Fibroblast of skin of scalp (primary cell): ENCODE measurements around the gene DOHH.

ENCODE experiments used
- DNase-seq: peaks from one replicate; pipeline ENCODE4 v3.0.0-alpha.2; 2013

The DOHH gene

DNA sequence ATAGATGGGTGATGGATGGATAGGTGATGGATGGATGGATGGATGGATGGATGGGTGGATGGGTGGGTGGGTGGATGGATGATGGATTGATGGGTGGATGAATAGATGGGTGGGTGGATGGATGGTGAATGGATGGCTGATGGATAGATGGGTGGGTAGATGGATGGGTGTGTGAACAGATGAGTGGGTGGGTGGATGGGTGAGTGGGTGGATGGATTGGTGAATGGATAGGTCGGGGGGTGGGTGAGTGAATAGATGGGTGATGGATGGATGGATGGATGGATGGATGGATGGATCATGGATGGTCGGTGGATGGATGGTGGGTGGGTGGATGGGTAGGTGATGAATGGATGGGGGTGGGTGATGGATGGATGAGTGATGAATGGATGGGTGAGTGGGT, 23.6 kb downstream of the DOHH start:
- DNase-seq = no peak

DNA sequence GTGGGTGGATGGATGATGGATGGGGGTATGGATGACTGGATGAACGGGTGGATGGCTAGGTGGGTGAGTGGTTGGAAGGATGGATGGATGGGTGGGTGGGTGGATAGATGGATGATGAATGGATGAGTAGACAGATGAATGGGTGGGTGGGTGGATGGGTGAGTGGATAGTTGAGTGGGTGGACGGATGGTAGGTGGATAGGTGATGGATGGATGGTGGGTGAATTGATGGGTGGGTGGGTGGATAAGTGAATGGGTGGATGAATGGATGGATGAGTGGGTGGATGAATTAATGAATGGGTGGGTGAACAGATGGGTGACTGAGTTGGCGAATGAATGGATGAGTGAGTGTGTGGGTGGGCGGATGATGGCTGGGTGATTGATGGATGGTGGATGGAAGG, 25.0 kb downstream of the DOHH start:
- no peak for DNase-seq

DNA sequence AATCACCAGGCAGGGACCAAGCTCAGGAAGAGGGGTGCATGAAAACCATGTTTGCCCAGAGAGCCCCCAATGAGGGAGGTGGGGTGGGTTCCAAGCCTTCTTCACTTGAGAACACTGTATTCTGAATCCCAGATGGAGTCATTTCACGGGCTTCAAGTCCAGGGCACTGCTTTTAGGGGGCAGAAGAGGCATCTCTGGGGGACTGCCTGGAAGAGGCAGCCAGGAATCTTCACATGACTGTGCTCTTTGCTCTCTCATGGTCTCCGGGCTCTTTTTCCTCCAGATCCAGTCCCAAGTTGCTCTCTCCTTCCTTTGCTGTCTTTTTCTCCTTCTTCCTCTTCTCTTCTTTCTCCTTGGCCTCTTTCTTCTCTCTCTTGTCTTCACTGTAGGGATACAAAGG, 25.9 kb downstream of the DOHH start:
- no peak for DNase-seq

DNA sequence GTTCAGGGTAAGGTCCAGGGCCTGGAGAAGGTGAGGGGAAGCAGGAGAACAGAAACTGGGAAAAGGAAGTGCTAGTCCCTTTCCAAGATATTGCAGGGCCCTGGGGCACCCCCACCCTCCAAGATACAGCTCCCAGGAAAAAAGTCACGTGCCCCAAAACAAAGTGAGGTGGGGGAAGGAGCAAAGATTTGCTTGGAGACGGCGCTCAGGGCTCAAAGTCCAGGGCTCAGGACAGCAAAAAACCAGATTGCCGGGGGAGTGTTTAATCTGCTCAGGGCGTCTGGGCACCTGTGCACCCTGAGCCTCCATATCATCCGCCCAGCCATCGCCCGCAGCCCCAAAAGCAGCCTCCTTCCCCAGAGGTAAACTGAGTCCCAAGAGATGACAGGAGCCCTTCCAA, 26.5 kb downstream of the DOHH start:
- no peak for DNase-seq

DNA sequence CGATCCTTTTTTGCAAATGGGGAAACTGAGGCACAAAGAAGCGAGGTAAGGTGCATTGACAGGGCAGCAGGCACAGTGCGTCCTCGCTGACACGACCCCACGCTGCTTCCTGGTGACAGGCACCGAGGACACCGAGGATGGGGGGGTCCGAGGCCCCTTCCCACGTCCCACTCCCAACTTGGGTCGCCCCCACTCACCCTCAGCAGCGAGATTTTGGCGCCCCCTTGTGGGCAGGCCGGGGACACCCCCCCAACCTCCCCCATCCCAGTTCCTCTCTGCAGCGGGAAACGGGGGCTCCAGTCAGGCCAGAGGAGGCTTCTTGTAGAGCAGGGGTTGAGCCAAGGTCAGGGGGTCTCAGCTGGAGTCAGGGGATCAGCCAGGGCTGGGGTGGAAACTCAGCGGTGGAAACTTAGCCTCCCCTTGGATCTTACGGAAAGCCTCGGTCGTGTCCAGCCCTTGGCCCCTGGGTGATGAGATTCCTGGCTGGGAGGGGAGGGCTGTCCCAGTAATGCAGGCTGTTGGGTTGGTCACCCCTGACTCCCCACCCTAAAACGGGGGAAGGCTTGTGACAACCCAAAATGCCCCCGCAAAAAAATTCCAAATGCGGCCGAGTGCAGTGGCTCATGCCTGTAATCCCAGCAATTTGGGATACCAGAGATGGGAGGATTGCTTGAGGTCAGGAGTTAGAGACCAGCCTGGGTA, 28.4 kb downstream of the DOHH start:
- peak; percentile 34 for DNase-seq

DNA sequence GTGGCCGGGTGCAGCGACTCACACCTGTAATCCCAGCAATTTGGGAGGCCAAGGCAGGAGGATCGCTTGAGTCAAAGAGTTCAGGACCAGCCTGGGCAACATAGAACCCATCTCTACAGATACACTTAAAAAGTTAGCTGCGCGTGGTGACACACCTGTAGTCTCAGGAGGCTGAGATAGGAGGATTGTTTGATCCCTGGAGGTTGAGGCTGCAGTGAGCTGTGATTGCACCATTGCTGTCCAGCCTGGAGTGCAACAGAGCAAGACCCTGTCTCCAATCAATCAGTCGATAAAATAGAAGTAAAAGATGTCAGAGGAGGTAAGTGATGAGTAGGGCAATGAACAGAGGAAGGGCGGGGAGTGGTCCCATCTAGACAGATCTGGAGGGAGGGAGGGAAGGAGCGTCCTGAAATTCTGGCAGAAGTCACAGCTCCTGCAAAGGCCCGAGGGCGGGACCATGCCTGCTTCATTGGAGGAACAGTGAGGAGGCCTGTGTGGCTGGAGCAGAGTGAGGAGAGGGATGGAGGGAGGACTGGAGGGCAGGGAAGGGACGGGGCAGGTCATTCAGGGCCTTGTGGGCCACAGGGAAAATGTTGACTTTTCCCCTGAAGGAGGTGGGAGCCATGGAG, 29.9 kb downstream of the DOHH start:
- DNase-seq = no peak

DNA sequence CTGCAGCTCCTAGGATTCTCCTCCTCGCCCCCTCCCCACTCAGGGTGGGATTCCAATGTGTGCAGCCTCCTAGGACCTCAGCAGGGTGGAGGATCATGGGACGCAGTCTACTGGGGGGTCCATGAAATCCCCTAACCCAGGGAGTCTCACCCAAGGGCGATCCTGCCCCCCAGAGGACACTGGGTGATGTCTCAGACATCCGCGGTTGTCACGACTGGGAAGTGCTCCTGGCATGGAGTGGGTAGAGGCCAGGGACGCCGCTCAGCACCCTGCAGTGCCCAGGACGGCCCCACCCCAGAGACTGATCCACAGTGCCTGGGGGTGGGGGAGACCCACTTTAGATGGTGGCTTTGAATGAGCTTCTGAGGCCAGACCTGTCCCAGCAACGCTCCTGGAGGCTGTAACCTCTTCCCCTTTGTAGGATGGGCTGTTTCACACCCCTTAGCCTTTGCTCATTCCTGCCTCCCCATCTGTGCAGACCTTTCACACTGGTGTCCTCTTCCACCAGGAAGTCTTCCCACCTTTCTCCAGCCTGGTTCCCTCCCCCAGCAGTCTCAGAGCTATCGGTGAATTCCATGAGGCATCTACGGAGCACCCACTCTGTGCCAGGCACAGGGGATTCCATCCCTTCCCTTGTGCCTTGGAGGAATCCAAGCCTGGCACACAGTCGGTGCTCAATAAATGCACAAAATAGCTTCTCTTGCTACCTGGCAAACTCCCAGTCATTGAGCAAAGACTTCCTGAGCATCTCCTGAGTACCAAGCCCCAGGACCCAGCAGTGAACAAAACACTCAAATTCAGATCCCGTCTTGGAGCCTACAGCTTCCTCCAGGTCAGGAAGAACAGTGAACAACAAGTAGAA, 30.6 kb downstream of the DOHH start:
- no peak for DNase-seq

DNA sequence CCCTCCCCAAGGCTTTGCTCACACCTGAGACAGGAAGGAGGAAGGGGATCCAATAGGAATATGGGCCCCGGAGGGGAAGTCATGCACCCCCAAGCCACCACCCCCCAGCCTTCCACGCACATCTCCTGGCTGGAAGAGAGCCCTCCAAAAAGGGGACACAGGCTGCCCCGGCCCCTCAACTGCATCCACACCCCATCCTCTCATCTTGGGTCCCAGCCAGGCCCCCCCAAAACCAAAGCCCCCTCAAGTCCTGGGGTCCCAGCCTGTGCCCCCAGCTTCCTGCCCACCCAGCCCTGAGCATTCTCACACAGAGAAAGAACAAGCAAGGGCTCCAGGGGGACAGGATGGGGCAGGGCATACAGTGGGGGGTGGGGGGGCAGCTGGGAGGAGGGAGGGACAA, 32.3 kb downstream of the DOHH start:
- no peak for DNase-seq

DNA sequence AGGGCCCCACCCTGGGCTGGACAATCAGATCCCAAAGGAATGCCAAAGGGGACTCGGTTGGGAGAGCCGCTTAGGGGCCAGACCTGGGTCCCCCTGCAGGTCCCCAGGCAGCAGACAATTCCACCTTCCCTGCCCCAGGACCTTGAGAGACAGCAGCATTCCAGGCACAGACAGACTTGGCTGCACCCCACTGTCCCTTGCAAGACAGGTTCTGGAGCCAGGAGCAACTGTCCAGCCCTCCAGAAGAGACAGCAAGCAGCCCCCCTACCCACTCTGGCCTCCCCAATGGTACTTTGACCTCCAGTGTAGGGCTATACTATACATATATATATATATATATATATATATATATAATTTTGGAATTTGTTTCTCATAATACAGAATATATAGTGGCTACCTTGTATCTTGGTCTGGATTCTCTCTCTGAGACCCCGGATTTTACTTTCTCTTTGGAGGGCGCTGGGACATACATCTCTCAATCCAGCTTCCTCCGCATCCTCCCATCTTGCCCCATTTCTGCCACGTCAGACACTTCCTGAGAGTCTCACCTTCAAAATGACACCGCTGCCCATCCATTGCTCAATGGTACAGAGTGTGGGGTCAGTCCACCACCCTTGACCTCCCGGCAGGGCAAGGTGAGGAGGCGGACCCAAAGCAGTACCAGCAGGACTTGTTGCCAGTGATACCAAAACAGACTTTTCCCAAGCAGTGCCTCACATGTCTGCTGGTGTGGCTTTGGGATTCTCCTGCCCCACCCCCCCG, 32.9 kb downstream of the DOHH start:
- DNase-seq = no peak

DNA sequence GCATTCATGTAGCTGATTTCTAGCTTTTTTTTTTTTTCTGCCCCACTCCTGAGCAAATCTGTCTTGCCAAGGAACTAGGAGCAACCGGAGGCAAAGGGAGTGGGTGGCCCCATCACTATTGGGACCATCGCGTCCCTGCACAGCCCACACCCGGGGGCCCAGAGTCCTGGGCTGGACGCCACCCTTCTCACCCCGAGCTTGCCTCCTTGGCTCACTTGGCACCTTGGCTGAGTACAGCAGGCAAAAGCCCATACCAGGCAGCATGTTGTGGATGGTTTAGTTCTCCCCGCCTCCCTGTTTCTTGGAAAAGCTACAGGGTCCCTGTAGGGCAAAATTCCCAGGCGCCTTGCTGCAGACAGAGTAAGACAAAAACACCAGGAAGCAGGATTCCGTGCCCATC, 33.8 kb downstream of the DOHH start:
- no peak for DNase-seq

DNA sequence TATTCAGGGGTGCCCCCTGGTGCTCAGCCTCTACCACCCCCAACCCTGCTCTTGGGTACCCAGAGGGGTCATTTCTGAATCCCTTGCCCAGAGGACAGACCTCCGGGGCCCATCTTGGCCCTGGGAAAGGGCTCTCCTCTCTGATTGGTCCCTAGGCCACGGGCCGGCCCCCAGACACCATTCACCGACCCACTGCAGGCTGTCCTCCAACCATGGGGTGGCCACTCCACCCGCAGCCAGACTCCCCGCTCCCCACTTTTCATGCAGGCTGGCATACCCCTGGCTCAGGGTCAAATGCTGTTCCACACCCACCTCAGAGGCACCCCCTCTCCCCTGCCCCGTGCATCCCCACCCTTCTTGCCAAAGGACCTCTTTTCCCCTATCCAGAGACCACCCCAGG, 34.9 kb downstream of the DOHH start:
- DNase-seq = no peak

DNA sequence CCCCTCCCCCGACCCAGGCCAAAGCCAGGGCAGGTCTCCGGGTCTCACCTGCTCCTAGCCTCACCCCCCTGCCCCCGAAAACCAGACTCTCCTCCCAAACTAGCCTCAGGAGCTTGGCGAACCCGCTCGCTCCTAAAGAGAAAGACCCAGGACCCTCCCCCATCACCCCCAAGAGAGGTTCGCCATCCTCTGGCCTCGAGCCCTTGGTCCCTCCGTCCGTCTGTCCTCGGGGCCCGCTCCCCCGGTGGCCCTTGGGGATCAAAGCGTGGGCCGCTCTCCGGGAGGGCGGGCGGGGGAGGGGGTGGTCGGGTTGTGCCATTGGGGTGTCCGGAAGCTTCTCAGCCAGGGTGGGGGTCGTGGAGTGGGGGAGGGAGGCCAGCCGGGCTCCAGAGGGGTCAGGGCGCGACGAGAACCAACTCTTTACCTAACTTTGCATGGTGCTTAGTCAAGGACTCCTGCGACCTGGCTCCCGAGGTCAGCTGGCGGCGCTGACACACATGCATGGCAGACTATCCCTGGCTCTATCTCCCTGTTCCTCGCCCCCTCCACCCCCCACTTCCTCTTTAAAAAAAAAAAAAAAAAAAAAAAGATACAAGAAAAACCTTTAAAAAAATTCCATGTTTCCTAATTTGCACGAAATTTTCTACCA, 35.8 kb downstream of the DOHH start:
- no peak for DNase-seq

DNA sequence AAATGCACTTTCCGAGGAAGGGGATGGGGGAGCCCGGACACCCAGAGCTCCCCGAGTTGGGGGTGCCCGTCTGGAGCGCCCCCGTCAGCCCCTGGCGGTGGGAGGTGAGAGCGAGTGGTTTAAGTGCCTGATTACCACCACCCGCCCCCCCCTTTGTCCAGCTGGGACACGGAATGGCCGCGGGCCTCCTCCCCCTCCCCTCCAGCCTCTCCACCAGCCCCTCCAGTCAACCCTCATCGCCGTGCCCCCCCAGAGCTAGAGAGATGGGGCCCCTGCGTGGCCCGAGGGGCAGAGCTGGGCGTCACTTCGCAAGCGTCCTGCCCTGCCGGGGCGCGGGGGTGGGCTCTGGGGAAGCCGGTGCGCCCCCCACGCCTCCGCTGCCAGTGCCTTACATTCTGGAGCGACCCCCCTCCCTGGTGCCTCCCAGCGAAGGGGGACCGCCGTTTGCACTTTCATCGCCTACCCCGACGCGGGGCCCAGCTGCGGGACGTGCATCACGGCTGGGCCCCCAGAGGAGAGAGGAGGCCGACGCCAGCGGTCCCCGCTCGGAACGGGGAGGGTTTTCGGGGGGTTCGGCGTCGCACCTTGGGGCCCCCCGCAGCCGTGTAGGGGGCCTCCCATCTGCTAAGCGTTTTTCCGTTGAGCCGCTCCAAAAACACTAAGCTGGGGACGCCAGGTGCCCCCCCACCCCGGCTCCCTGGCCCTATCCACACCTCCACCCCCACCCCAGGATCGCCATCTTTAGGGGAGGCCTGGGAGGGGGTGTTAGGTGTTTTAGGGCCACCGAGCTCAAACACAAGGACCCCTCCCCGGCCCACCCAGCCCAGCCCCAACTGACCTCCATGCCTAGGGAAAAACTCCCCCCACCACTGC, 36.5 kb downstream of the DOHH start:
- DNase-seq = no peak

DNA sequence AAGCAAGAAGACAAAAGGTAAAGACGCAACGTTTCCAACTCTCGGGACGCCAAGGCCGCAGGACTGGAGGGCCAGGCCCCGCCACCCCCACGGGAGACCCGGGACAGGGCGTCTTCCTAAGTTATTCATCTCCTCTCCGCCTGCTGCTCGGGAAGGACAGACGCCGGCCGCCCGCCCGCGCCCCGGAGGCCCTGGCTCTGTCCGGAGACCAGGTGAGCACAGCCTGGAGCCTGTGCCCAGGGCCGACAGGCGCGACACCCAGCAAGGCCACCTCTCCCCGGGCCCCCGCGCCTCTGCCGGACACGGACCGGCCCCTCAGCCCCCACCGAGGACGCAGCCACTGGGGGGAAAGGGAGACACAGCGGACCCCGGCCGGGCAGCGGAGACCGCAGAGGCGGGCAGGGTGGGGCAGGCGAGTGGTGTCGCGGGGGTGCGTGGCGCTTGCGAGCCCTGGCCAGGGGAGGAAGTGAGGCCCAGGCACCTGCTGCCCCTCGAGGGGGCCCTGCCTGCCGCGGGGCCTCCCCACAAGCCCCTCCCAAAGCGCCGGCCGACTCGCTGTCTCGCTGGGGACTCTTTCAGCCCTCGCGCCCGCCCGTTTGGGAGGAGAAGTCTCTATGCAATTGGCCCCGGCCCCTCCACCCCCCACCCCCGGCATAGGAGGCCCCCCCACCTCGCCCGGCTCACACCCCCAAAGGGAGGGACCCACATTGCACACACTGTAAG, 37.3 kb downstream of the DOHH start:
- no peak for DNase-seq

DNA sequence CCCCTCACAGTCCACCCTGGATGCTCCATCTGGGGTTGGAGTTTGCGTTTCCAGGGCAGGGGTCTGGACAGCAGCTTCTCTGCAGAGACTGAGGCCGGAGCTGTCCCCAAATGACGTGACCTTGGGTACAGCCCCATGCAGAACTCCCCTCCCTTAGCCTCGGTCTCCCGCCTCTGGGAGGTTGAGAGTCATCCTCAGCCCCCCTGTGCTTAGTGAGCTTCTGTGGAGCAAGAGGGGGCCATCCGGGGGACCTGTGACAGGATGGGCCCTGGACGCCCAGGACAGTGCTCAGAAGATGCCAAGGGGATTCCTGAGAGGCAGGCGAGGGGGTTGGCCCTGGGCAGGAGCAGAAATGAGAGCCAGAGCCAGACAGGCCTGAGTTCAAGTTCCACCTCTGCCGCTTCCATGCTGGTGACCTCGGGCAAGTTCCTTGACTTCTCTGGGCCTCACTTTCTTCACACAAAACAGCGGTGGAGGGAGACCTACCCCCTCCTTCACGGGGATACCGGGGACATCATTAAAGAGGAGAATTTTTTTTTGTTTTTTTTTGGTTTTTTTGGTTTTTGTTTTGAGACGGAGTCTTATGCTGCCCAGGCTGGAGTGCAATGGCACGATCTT, 40.4 kb downstream of the DOHH start:
- DNase-seq = no peak

DNA sequence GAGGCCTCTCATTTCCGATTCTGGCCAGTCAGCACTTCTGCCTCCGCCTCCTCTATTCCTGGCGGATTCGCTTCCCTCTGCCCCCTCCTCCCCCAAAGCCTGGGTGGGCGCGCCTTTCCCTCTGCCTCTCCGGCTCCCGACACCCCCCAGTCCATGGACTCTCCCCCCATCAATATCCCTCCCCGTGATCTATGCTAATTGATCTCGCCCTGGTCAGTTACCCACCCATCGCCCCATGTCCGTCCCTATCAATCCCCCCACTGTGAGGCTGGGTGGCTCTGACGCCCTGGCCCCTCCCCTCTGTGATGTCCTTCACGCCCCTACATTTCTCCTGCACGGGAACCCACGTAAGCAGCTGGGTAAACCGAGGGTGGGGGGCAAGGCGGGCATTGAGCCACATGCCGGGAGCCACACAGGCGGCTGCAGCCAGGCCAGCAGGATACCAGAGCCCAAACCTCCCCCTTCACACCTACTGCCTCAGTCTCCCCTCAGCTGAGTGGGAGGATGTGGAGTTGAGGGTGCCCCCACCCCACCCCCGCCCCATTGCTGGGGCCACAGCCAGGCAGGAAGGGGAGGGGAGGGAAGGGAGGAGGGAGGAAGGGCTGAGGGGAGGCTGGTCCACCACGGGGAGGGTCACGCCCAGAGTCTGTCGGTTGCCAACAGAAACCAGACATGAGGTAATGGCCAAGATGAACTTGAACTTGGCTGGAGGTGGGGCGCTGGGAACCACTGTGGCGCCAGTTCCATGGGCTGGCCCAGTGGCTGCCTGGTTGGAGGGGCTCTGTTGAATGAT, 41.2 kb downstream of the DOHH start:
- DNase-seq = peak; percentile 91

DNA sequence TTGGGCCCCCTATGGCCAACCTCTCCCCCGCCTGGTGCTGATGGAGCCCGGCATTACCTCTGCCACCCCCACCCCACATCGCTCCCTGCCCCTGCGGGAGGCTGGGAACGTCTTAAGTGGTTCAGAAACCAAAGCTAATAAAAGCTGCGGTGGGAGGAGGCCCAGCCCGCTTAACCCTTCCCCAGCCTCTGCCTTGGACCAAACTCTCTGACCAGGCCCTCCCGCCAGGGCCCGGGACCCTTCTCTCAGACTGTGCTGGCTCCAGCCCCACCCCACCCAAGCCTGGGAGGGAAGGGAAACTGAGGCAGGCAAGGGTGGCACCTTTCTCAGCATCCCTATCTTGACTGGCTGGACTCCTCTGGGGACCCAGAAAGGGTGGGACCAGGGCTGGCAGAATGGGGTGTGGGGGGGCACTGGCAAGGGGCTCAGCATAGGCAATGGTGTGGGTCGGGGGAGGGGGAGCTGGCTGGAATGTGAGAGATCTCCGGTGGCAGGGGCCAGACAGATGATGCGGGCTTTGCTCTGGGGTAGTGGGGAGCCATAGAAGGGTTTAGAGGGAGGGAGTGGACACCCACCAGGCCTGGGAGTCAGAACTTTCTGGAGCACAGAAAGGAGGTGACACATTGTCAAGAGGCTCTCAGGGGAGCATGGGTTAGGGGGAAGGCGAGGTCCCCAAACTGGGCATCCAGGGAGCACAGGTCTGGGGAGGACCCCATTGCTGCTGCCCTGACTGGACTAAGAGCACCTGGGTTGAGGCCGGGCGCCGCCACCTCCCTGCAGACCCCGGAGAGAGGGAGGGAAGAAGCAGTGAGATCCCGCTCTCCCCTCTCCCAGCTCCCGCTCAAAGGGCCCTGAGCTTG, 42.0 kb downstream of the DOHH start:
- DNase-seq = peak; percentile 62

DNA sequence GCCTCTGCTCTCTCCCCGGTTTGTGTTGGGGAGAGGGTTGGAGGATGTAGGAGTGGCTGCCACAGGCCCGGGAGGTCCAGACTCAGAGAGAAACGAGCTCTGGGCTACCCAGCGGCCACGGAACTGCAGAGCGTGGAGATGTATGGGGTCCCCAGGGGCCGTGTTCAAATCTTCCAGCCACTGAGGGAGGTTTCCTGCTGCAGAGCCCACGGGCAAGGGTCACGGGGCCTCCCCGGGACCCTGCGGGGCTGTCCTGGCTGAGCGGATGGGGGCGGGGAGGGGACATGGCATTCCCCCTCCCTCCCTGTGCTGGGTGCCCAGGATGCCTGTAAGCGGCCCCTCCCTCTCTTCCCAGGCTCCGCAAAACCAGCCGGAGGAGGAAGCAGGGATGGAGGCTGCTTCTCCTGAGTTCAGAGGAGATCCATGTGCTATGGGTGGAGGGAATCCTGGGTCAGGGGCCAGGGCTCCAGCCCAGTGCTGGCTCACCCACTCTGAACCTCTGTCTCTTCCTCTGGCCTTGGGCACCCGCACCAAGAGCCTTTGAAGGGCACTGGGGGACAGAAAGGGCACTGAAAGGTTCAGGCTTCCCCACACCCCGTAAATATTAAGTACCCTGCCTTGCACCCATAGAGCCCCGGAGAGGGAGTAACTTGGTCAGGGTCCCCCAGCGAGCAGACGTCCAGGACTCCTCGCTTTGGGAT, 42.8 kb downstream of the DOHH start:
- DNase-seq = peak; percentile 64
